ENCODE measurements around the gene CMSS1.
"Not testable (repeated sequence)": the region's sequence is repeated elsewhere in the genome, so short reads cannot be mapped to it uniquely, and the experiment has no call there.

The CMSS1 gene

DNA sequence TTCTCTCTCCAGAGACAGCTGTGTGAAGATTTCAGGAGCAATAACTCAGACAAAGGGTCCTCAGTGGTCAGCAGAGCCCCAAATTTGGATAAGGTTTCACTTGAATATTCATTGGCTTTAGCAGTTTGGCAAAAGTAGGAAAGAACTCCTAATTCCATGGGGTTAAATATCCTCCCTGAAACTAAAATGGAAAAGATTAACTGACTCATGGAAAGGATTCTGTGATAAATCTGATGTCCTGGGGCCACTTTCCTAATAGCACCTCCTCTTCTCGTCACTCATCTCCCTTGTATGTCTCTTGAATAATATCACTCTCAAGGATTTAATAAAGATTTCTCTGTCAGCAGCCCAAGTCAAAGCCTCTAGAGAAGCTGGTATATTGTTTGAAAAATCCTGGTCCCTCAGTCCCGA, 409.9 kb downstream of the CMSS1 start:
- TF ChIP-seq ARNTL (CRISPR knock-in tag; IDR thresholded peaks at IDR 0.05; ENCODE audit: borderline replicate concordance, low read depth) (no peak), BACH2 (CRISPR knock-in tag; IDR thresholded peaks at IDR 0.05; ENCODE audit: borderline replicate concordance) (no peak), ZFP3 (CRISPR knock-in tag; IDR thresholded peaks at IDR 0.05) (no peak), ZNF565 (CRISPR knock-in tag; conservative IDR thresholded peaks at IDR 0.05; ENCODE audit: low read depth) (no peak), SNAI2 (CRISPR knock-in tag; IDR thresholded peaks at IDR 0.05) (no peak), ZNF70 (CRISPR knock-in tag; IDR thresholded peaks at IDR 0.05) (no peak), TCF4 (CRISPR knock-in tag; IDR thresholded peaks at IDR 0.05; ENCODE audit: borderline replicate concordance) (no peak)
- TF ChIP-seq, protein P1, sequence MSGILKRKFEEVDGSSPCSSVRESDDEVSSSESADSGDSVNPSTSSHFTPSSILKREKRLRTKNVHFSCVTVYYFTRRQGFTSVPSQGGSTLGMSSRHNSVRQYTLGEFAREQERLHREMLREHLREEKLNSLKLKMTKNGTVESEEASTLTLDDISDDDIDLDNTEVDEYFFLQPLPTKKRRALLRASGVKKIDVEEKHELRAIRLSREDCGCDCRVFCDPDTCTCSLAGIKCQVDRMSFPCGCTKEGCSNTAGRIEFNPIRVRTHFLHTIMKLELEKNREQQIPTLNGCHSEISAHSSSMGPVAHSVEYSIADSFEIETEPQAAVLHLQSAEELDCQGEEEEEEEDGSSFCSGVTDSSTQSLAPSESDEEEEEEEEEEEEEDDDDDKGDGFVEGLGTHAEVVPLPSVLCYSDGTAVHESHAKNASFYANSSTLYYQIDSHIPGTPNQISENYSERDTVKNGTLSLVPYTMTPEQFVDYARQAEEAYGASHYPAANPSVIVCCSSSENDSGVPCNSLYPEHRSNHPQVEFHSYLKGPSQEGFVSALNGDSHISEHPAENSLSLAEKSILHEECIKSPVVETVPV (CRISPR knock-in tag; IDR thresholded peaks at IDR 0.05): no peak
- TF ChIP-seq, protein P2, sequence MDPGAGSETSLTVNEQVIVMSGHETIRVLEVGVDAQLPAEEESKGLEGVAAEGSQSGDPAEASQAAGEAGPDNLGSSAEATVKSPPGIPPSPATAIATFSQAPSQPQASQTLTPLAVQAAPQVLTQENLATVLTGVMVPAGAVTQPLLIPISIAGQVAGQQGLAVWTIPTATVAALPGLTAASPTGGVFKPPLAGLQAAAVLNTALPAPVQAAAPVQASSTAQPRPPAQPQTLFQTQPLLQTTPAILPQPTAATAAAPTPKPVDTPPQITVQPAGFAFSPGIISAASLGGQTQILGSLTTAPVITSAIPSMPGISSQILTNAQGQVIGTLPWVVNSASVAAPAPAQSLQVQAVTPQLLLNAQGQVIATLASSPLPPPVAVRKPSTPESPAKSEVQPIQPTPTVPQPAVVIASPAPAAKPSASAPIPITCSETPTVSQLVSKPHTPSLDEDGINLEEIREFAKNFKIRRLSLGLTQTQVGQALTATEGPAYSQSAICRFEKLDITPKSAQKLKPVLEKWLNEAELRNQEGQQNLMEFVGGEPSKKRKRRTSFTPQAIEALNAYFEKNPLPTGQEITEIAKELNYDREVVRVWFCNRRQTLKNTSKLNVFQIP (CRISPR knock-in tag; IDR thresholded peaks at IDR 0.05; ENCODE audit: borderline replicate concordance, low read depth): no peak
- no peak for ATAC-seq

GRCh38 chr3:100228247-100228646, 410.6 kb downstream of the CMSS1 start:
- ATAC-seq: no peak
- TF ChIP-seq GLIS3 (CRISPR knock-in tag; IDR thresholded peaks at IDR 0.05): no peak
- no peak for TF ChIP-seq BACH2 (CRISPR knock-in tag; IDR thresholded peaks at IDR 0.05; ENCODE audit: borderline replicate concordance)
- TF ChIP-seq CSDC2 (CRISPR knock-in tag; IDR thresholded peaks at IDR 0.05): no peak
- no peak for TF ChIP-seq PPARA (CRISPR knock-in tag; IDR thresholded peaks at IDR 0.05; ENCODE audit: borderline replicate concordance)
- no peak for TF ChIP-seq ZNF8 (CRISPR knock-in tag; IDR thresholded peaks at IDR 0.05)
- TF ChIP-seq PATZ1 (CRISPR knock-in tag; IDR thresholded peaks at IDR 0.05; ENCODE audit: borderline replicate concordance): no peak
- TF ChIP-seq ZC3H10 (CRISPR knock-in tag; IDR thresholded peaks at IDR 0.05): no peak
- TF ChIP-seq ISL1 (CRISPR knock-in tag; IDR thresholded peaks at IDR 0.05): no peak
- TF ChIP-seq ESRRG (CRISPR knock-in tag; IDR thresholded peaks at IDR 0.05): no peak

GRCh38 chr3:100229188-100229587, 411.5 kb downstream of the CMSS1 start:
- ATAC-seq: not testable (repeated sequence)

- ATAC-seq: no peak
- TF ChIP-seq BACH2 (CRISPR knock-in tag; IDR thresholded peaks at IDR 0.05; ENCODE audit: borderline replicate concordance): no peak
These were observed 413.0 kb downstream of the CMSS1 start for GRCh38 chr3:100230710-100231109.

Data from SK-N-SH treated with all-trans-retinoic acid at 6 μM for 48 hours (cell line).